GM12878 (cell line): ENCODE measurements around the gene DPM3. TPM values are rescaled to one million over a fixed set of nuclear protein-coding genes. Genes with fewer than 3 reads are reported as not detected.

ENCODE experiments used
- ATF3 ChIP-seq: IDR thresholded peaks from 2 replicates; pipeline ENCODE4 v1.6.1; 2011; ENCODE audit warnings: low read depth, mild to moderate bottlenecking, low read length, moderate library complexity, borderline replicate concordance; ENCODE audit errors: extremely low read depth
- BHLHE40 ChIP-seq, 2 experiments: fragments of 450-650 bp in 1 of 2; IDR thresholded peaks; 2 replicates each; pipeline ENCODE4 v1.6.1; 2011 to 2017; ENCODE audit warnings: low read depth in 2 of 2, borderline replicate concordance in 1 of 2, improper control_type of control experiment in 1 of 2, low read length in 1 of 2, mild to moderate bottlenecking in 1 of 2
- CREM ChIP-seq: IDR thresholded peaks from 2 replicates; pipeline ENCODE4 v1.6.1; 2014; ENCODE audit warnings: antibody characterized with exemption, low read depth
- EED ChIP-seq: sonication (generic); IDR thresholded peaks from 2 replicates; pipeline ENCODE4 v1.6.1; 2016; ENCODE audit warnings: antibody characterized with exemption, low read depth
- ELK1 ChIP-seq: IDR thresholded peaks from 2 replicates; pipeline ENCODE4 v1.6.1; 2012; ENCODE audit warnings: low read depth, low read length, improper control_type of control experiment
- GATAD2B ChIP-seq: fragments of 450-650 bp; conservative IDR thresholded peaks from 2 replicates; pipeline ENCODE4 v1.6.1; 2017; ENCODE audit warnings: low read depth, mild to moderate bottlenecking, moderate library complexity
- IKZF1 ChIP-seq: fragments of 450-650 bp; conservative IDR thresholded peaks from 2 replicates; pipeline ENCODE4 v1.6.1; 2017; ENCODE audit warnings: antibody characterized with exemption, mild to moderate bottlenecking
- NR2C1 ChIP-seq: fragments of 450-650 bp; IDR thresholded peaks from 2 replicates; pipeline ENCODE4 v1.6.1; 2017; ENCODE audit warnings: antibody characterized with exemption, mild to moderate bottlenecking, moderate library complexity
- NR2C2 ChIP-seq: IDR thresholded peaks from 2 replicates; pipeline ENCODE4 v1.6.1; 2011; ENCODE audit warnings: borderline replicate concordance, low read depth; ENCODE audit not compliant: control insufficient read depth, insufficient read length
- NR2F1 ChIP-seq: fragments of 450-650 bp; conservative IDR thresholded peaks from 2 replicates; pipeline ENCODE4 v1.6.1; 2017; ENCODE audit warnings: mild to moderate bottlenecking
- PML ChIP-seq: IDR thresholded peaks from 2 replicates; pipeline ENCODE4 v1.6.1; 2012; ENCODE audit warnings: low read length, inconsistent platforms
- POLR2A ChIP-seq: IDR thresholded peaks from 2 replicates; pipeline ENCODE4 v1.6.1; 2011; ENCODE audit warnings: low read depth, mild to moderate bottlenecking, low read length
- PRDM15 ChIP-seq: fragments of 450-650 bp; formaldehyde crosslinking; IDR thresholded peaks from 2 replicates; pipeline ENCODE4 v1.4.0; 2020; ENCODE audit warnings: mild to moderate bottlenecking, moderate library complexity
- SKIL ChIP-seq: fragments of 450-650 bp; IDR thresholded peaks from 2 replicates; pipeline ENCODE4 v1.6.1; 2017; ENCODE audit warnings: mild to moderate bottlenecking, low read depth, inconsistent platforms; ENCODE audit not compliant: poor library complexity, severe bottlenecking
- SRF ChIP-seq, 2 experiments: IDR thresholded peaks; 2 replicates each; pipeline ENCODE4 v1.6.1; 2011; ENCODE audit warnings: low read depth in 2 of 2, low read length in 2 of 2, mild to moderate bottlenecking in 1 of 2, moderate library complexity in 1 of 2
- STAT1 ChIP-seq: fragments of 450-650 bp; conservative IDR thresholded peaks from 2 replicates; pipeline ENCODE4 v1.6.1; 2014; ENCODE audit warnings: antibody characterized with exemption, mild to moderate bottlenecking
- polyA plus RNA-seq, 11 experiments: library from polyadenylated mRNA; depleted of rRNA in 4 of 11; unstranded in 6 of 11; stranded (reverse) in 5 of 11; fragments of >200 nt; fragmentation: Nextera tagmentation in 4 of 11; fragmentation: Illumina TruSeq in 1 of 11; extraction: Ambion mirVana in 4 of 11; extraction: Trizol in 1 of 11; gene quantifications; 1 replicate in 1 of 11; 2 replicates in 10 of 11; pipeline versions ENCODE4 v1.2.1 to v1.2.3, GENCODE V29; 2011 to 2016; ENCODE audit warnings: inconsistent platforms in 2 of 11, missing spikeins in 2 of 11, low read depth in 1 of 11
- total RNA-seq, 4 experiments: library from RNA; depleted of rRNA in 3 of 4; stranded (reverse); fragments of >200 nt in 3 of 4; fragmentation: Illumina TruSeq in 1 of 4; extraction: Trizol in 1 of 4; gene quantifications; 2 replicates each; pipeline versions ENCODE4 v1.2.1 to v1.2.3, GENCODE V29; 2013 to 2021
- TF ChIP-seq, protein P1 (sequence below), 3 experiments: IDR thresholded peaks in 2 of 3; conservative IDR thresholded peaks in 1 of 3; 2 replicates each; pipeline ENCODE4 v1.5.1; 2011; ENCODE audit warnings: low read depth in 3 of 3, low read length in 3 of 3, mild to moderate bottlenecking in 3 of 3, control low read depth in 2 of 3, moderate library complexity in 2 of 3, inconsistent platforms in 1 of 3, mixed read lengths in 1 of 3; ENCODE audit not compliant: control insufficient read depth in 2 of 3, insufficient read depth in 1 of 3; ENCODE audit errors: extremely low read depth in 1 of 3
- TF ChIP-seq, protein P2 (sequence below): fragments of 450-650 bp; IDR thresholded peaks from 2 replicates; pipeline ENCODE4 v1.6.1; 2017; ENCODE audit warnings: borderline replicate concordance

Gene DPM3
- total and polyA plus RNA-seq, 10 of the 15 experiments (the other 5 are each of a cell fraction or from before 2014, with no cell fraction given): 5.9 to 78.7 (median 25.7) TPM

DNA sequence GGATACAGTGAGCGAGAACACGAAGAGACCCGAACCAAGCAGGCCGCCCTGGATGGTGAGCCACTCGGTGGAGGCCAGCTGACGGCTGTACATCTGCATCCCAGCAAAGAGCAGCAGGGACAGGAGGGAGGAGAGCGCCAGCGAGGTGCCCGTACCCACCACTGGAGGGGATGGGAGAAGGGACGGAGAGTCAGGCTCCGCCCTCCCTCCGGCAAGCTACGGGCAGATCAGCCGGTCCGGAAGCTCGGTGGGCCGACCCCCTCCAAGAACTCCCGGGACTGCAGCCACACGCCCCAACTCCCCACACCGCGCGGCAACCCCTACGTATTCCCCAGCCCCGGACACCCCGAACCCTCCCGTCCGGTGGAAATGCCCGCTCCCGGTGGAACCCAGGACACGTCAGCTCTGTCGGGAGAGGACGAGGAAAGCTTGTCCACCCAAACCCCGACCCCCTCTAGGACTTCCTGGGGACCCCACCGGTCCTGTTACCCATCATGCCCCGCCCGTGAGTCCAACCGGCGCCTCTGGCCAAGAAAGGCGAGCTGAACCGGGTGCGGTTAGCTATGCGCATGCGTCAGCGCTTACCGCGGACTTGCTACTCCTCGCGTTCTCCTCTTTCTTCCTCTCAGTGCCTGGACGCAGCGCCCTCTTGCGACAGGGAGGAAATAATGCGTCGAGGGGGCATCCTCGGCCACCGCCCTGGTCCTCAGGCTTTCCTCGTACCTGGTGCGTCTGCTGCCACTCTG lies 32.6 kb upstream of the DPM3 start, which contains the start of gene KRTCAP2 (continued):
- TF ChIP-seq PRDM15 (CRISPR knock-in tag) (no peak), ATF3 (0 out of 2 replicates have a peak, but pooled peaks have one; percentile 16), PML (peak; percentile 74; the same call in 1 of the 2 replicates), POLR2A (peak; percentile 86), IKZF1 (peak; percentile 69), NR2F1 (no peak), STAT1 (0 out of 2 replicates have a peak, but pooled peaks have one; percentile 39), CREM (peak; percentile 74), GATAD2B (peak; percentile 16; the same call in 1 of the 2 replicates), NR2C1 (peak; percentile 15; the same call in 1 of the 2 replicates), NR2C2 (no peak), EED (no peak), SKIL (peak; percentile 16), SRF (IDR thresholded peaks at IDR 0.05; ENCODE audit: low read depth in 2 of 2, low read length in 2 of 2) (peak; percentile 67 to 81), ELK1 (0 out of 2 replicates have a peak, but pooled peaks have one; percentile 28), BHLHE40 (IDR thresholded peaks at IDR 0.05; ENCODE audit: borderline replicate concordance in 1 of 2, low read depth in 2 of 2, low read length in 1 of 2) (peak; percentile 61 to 62; a peak in 3 of 4 replicates)
- TF ChIP-seq, protein P1, sequence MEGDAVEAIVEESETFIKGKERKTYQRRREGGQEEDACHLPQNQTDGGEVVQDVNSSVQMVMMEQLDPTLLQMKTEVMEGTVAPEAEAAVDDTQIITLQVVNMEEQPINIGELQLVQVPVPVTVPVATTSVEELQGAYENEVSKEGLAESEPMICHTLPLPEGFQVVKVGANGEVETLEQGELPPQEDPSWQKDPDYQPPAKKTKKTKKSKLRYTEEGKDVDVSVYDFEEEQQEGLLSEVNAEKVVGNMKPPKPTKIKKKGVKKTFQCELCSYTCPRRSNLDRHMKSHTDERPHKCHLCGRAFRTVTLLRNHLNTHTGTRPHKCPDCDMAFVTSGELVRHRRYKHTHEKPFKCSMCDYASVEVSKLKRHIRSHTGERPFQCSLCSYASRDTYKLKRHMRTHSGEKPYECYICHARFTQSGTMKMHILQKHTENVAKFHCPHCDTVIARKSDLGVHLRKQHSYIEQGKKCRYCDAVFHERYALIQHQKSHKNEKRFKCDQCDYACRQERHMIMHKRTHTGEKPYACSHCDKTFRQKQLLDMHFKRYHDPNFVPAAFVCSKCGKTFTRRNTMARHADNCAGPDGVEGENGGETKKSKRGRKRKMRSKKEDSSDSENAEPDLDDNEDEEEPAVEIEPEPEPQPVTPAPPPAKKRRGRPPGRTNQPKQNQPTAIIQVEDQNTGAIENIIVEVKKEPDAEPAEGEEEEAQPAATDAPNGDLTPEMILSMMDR (IDR thresholded peaks at IDR 0.05 in 2 of 3, conservative IDR thresholded peaks at IDR 0.05 in 1 of 3; ENCODE audit: control insufficient read depth in 2 of 3, extremely low read depth in 1 of 3, insufficient read depth in 1 of 3, low read depth in 3 of 3, low read length in 3 of 3): peak; percentile 96 to 99 (median 99); a peak in 5 of 6 replicates
- TF ChIP-seq, protein P2, sequence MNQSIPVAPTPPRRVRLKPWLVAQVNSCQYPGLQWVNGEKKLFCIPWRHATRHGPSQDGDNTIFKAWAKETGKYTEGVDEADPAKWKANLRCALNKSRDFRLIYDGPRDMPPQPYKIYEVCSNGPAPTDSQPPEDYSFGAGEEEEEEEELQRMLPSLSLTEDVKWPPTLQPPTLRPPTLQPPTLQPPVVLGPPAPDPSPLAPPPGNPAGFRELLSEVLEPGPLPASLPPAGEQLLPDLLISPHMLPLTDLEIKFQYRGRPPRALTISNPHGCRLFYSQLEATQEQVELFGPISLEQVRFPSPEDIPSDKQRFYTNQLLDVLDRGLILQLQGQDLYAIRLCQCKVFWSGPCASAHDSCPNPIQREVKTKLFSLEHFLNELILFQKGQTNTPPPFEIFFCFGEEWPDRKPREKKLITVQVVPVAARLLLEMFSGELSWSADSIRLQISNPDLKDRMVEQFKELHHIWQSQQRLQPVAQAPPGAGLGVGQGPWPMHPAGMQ: no peak
